DLD1 (cell line): ENCODE results near the gene TNFRSF1A.

Source experiments
- in situ Hi-C: cut with HindIII; loops from 2 replicates; pipeline ENCODE4 v1.10.0; 2017; ENCODE audit warnings: low sequenced_read_pairs

Gene TNFRSF1A

GRCh38 chr12:6324936-6325750 lies 16.7 kb downstream of the TNFRSF1A start:
- in situ Hi-C loops: no loop called here

- in situ Hi-C loops: no loop called here
Measured at GRCh38 chr12:6323995-6324711, 17.7 kb downstream of the TNFRSF1A start.

GRCh38 chr12:6323340-6323994 lies 18.4 kb downstream of the TNFRSF1A start:
- in situ Hi-C loops: no loop called here

GRCh38 chr12:6322969-6323339 lies 18.9 kb downstream of the TNFRSF1A start:
- in situ Hi-C loops: no loop called here

GRCh38 chr12:6322352-6322751 lies 19.5 kb downstream of the TNFRSF1A start:
- in situ Hi-C loops: no loop called here

DNA sequence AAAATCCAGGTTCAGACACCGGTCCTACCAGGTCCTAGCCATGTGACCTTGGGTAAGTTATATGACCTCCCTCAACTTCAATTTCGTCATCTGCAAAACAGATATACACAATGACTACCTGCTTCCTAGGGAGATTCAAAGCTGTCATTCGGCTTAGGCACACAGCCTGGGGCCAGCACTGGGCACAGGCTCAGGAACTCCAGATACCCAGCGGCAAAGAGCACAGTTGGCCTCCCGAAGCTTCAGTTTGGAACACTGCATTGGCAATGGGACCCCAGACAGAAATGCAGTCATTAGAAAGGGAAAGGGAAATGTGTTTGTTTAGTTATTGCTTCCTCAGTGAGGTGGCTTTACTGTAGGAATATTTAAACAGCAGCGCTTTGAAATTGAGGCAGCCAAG lies 20.0 kb downstream of the TNFRSF1A start:
- in situ Hi-C loops: no loop called here

GRCh38 chr12:6319446-6319845 lies 22.4 kb downstream of the TNFRSF1A start:
- in situ Hi-C loops: no loop called here

- in situ Hi-C loops: no loop called here
Measured at GRCh38 chr12:6318440-6318879, 23.4 kb downstream of the TNFRSF1A start.

GRCh38 chr12:6317693-6318439 lies 24.0 kb downstream of the TNFRSF1A start:
- in situ Hi-C loops: no loop called here

DNA sequence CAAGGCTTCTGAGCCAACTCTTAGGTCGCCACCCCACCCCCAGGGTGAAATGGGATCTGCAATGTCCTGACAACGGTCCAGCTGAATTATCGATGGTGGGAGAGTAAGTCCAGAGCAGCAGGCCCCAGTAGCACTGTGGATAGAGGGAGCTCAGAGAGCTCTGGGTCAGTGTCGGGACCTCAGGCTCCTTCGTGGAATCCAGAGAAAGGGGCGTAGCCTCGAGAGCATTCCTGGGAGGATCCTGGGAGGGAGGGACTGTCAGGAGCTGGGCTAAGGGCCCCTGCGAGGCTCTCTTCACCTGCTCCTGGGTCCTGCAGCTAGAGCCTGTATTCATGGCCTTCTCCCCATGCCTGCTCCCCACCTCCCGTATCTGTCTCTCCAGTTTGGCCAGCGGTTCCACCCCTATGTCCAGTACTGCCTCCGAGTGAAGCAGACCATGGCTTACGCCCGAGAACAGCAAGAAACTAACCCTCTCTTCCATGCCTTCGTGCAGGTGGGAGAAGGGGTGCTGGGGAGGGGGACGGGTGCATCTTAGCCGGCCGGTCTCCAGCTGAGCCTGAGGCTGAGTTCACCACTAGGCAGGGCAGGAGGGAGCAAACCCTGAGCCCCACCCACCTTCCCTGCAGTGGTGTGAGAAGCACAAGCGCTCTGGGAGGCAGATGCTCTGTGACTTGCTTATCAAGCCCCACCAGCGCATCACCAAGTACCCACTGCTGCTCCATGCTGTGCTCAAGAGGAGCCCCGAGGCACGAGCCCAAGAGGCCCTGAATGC lies 24.8 kb downstream of the TNFRSF1A start:
- in situ Hi-C loops: no loop called here

DNA sequence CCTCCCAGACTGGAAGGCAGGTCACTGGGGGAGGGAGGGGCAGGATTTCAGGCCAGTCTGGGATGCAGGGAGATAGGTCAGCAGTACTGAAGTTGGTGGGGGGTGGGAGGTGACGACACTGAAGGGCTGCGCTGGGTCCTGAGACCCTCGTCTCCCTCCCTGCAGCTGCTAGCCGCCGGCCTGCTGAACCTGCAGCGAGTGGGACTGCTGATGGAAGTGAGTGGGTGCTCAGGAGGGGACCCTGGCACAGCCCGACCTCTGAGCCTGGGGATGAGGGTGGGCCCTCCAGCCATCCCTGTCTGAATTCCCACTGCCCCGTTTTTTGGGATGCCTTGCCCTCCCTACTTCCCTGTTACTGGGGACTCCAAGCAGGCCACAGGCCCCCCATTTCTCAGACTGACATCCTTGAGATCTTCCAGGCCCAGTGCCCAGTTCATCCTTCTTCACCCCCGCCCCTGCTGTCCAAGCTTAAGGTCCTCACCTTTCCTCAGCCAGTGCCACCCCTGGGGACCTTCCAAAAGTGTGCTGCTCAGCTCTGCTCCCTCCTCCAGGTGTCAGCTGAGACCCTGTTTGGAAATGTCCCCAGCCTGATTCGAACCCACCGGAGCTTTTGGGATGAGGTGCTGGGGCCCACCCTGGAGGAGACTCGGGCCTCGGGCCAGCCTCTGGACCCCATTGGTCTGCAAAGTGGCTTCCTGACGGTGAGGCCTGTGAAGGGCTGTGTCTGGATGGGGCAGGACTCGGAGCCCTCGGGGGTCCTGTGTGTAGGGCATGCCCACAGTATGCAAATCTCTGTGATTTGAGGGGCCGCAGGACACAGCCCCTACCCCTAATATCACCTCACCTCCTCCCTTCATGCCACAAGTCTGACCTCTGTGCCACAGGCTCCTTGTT lies 25.9 kb downstream of the TNFRSF1A start:
- in situ Hi-C loops: no loop called here

DNA sequence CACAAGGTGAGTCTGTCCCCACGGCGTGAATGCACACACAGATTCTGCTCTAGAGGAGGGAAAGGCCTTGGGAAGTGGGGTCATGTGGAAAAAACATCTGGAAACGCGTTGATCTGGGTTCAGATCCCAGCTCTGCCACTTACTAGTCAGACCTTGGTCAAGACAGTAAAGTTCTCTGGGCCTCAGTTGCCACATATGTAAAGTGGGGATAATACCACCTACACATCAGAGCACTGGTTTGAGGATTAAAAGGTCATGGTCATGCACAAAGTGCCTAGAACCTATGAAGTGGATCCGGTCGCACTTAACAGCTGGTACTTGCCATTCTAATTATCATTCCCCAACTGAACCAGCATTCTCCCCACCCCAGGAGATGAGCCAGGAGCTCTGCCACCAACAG lies 26.7 kb downstream of the TNFRSF1A start:
- in situ Hi-C loops: no loop called here

- in situ Hi-C loops: no loop called here
Measured at GRCh38 chr12:6314776-6315175, 27.1 kb downstream of the TNFRSF1A start.

DNA sequence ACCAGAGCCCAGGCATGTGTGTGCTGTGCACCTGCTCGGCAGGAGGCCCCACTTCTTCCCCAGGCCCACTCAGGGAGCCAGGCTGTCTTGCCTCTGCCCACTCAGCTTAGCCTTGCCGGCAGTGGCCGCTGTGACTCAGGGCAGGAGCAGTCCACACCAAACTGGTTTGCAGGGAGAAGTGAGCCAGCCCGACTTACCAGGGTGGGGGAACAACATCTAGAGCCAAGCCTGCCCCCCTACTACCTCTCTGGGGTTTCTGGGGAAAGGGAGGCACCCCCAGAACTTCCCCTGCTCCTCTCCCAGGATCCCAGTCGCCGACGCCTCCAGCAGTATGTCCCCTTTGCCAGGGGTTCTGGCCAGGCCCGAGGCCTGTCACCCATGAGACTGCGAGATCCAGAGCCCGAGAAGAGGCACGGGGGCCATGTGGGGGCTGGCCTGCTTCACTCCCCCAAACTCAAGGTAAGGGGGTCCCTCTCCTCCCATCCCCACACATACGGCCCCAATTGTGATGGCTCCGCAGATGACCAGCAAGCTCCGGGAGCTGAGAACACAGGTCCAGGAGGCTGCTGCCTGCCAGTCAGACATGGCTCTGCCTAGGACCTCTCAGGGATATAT lies 28.4 kb downstream of the TNFRSF1A start:
- in situ Hi-C loops: no loop called here

GRCh38 chr12:6312529-6313325 lies 29.1 kb downstream of the TNFRSF1A start:
- in situ Hi-C loops: no loop called here

DNA sequence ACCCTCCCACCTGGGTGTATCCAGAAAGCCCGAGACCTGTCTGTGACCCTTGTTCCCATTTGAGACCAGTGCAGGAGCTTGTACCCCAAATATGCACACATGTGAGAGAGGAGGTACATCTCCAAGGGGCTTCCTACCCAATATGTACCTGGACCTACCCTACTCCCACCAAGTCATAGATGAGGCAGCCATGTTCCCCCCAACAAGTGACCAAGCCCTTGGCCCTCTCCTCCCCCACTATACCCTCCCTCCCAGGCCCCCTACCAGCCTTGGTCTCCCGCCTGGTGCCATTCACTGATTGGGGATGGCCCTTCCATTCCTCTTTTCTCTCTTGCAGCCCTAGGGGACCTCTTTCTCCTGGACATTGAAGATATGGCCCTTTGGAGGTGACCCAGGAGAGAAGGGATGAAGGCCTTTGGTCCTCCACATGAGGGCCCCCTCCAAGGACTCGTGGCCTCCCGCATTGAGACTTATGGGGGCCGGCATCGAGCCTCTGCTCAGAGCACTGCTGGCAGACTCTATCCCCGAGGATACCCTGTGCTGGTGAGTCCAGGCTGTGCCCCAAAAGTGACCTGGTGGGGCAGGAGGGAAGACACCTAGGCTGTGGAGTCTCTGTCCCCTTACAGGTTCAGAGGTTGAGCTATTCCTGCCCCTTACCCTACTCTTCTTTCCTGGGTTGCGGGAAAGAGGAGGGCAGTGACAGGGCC lies 29.9 kb downstream of the TNFRSF1A start:
- in situ Hi-C loops: no loop called here

- in situ Hi-C loops: no loop called here
Measured at GRCh38 chr12:6310771-6311610, 30.9 kb downstream of the TNFRSF1A start.
